Calu3 (cell line): ENCODE measurements around the gene USP13. TPM values are rescaled to one million over a fixed set of nuclear protein-coding genes. Genes with fewer than 3 reads are reported as not detected.

Source experiments
- BruUV-seq: library from RNA; stranded (reverse); fragments of 400-500 nt; replicated peaks from 2 replicates; lab custom pipeline; 2021; lab: Mats Ljungman, UMichigan
- CTCF ChIA-PET: fragments of 300-600 bp; sonication (Branson Sonifier 250); formaldehyde crosslinking; loops from one replicate; lab custom pipeline; 2022; ENCODE audit warnings: antibody characterized with exemption; lab: Charles Lee
- DNase-seq: peaks from one replicate; pipeline ENCODE4 v3.0.0; 2022
- H3K27ac Mint-ChIP-seq: one replicate; pipeline ENCODE4 v1.8.0; 2022; ENCODE audit warnings: mixed read lengths; ENCODE audit not compliant: unreplicated experiment
- H3K27me3 Mint-ChIP-seq: one replicate; pipeline ENCODE4 v1.8.0; 2022; ENCODE audit warnings: mixed read lengths; ENCODE audit not compliant: unreplicated experiment
- H3K36me3 Mint-ChIP-seq: one replicate; pipeline ENCODE4 v1.8.0; 2022; ENCODE audit warnings: mild to moderate bottlenecking, moderate library complexity, mixed read lengths; ENCODE audit not compliant: insufficient read depth, unreplicated experiment
- H3K4me1 Mint-ChIP-seq: one replicate; pipeline ENCODE4 v1.8.0; 2022; ENCODE audit warnings: mild to moderate bottlenecking, low read depth, mixed read lengths; ENCODE audit not compliant: unreplicated experiment
- H3K4me3 Mint-ChIP-seq: one replicate; pipeline ENCODE4 v1.8.0; 2022; ENCODE audit warnings: mild to moderate bottlenecking, low read depth, moderate library complexity, mixed read lengths; ENCODE audit not compliant: unreplicated experiment
- H3K9me3 Mint-ChIP-seq: one replicate; pipeline ENCODE4 v1.8.0; 2022; ENCODE audit warnings: low read depth, mixed read lengths; ENCODE audit not compliant: unreplicated experiment
- intact Hi-C: fragments of 100-400 bp; cut with micrococcal nuclease; formaldehyde crosslinking; loops from one replicate; pipeline ENCODE4 v1.10.0; 2022; ENCODE audit not compliant: unreplicated experiment
- total RNA-seq: library from RNA; stranded (reverse); gene quantifications from 2 replicates; pipeline ENCODE4 v1.2.3, GENCODE V29; 2022
- TF ChIP-seq, protein P1 (sequence below): fragments of 200-600 bp; IDR thresholded peaks from one replicate; pipeline ENCODE4 v1.8.0; 2022; ENCODE audit warnings: antibody characterized with exemption; ENCODE audit not compliant: unreplicated experiment

Gene USP13
- total RNA-seq, 1 experiment from 2014 or later = 29.8 TPM

DNA sequence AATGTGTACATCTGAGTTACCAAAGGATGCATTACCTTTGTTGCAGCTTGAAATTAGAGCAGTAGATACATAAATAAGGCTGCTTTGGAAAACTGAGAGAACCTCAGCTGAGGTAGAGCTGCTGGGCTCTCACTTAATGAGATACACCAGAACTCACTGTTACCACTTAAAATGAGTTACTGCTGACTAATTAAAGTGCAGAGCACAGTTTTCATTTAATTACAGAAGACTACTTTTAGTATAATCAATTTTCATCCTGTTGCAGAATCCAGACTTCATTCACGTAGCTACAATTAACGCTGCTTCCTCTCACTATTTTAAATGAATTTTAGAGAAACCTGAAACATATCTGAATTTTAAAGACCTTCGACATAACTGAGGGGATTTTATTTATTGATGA is 169.5 kb downstream of the USP13 start:
- no peaks in the 10 kb centered on the region for H3K4me1 Mint-ChIP-seq
- CTCF ChIA-PET = interaction anchor here (0.6 kb wide), 1 partner anchor 45 kb away, joined by 3 read pairs; no protein-coding TSS in a partner anchor
- no peaks in the 10 kb centered on the region for H3K36me3 Mint-ChIP-seq
- H3K9me3 Mint-ChIP-seq = no peaks in the 10 kb centered on the region
- no peak overlapping the region for H3K27ac Mint-ChIP-seq
- BruUV-seq = no TSS peak
- intact Hi-C loops = no loop called here
- H3K4me3 Mint-ChIP-seq = no peak overlapping the region
- DNase-seq = no peak
- TF ChIP-seq, protein P1, sequence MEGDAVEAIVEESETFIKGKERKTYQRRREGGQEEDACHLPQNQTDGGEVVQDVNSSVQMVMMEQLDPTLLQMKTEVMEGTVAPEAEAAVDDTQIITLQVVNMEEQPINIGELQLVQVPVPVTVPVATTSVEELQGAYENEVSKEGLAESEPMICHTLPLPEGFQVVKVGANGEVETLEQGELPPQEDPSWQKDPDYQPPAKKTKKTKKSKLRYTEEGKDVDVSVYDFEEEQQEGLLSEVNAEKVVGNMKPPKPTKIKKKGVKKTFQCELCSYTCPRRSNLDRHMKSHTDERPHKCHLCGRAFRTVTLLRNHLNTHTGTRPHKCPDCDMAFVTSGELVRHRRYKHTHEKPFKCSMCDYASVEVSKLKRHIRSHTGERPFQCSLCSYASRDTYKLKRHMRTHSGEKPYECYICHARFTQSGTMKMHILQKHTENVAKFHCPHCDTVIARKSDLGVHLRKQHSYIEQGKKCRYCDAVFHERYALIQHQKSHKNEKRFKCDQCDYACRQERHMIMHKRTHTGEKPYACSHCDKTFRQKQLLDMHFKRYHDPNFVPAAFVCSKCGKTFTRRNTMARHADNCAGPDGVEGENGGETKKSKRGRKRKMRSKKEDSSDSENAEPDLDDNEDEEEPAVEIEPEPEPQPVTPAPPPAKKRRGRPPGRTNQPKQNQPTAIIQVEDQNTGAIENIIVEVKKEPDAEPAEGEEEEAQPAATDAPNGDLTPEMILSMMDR = no peak
- H3K27me3 Mint-ChIP-seq = no peaks in the 10 kb centered on the region

DNA sequence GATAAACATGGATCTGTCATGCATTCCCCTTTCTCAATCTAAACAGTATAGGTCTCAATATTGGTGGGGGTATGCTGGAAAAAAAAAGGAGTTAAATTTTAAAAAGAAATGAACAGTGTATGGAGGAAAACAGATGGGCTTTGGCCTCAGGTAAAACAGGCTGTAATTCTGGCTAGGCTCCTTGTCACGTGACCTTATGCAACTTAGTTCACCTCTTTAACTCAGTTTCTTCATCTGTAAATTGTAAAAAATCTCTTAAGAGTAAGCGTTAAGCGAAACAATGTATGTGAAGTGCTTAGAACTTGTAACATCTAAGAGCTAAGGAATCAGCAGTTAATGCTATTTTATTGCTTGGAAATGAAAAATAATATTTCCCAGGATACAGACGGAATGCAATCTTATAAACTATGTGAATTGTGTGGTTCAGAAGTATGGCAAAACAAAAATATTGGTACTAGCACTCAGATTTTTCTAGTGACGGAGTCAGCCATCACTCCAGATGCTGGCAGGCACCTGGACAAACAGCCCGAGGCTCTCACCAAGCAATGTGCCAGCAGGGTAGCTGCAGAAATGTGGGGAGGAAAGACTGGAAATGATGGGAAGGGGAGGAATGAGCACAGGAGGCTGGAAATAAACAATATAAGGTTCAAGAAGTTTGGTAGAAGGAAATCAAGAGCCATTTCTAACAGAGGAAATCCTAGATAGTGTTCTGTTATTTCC is 172.8 kb downstream of the USP13 start:
- no peaks in the 10 kb centered on the region for H3K9me3 Mint-ChIP-seq
- BruUV-seq = no TSS peak
- H3K27ac Mint-ChIP-seq = no peak overlapping the region
- intact Hi-C loops = no loop called here
- H3K4me1 Mint-ChIP-seq = no peaks in the 10 kb centered on the region
- no peaks in the 10 kb centered on the region for H3K27me3 Mint-ChIP-seq
- no peaks in the 10 kb centered on the region for H3K36me3 Mint-ChIP-seq
- no peak overlapping the region for H3K4me3 Mint-ChIP-seq
- TF ChIP-seq, protein P1 = no peak
- no peak for DNase-seq
- CTCF ChIA-PET = interaction anchor here (0.7 kb wide), 1 partner anchor 742 kb away, joined by 3 read pairs; no protein-coding TSS in a partner anchor

DNA sequence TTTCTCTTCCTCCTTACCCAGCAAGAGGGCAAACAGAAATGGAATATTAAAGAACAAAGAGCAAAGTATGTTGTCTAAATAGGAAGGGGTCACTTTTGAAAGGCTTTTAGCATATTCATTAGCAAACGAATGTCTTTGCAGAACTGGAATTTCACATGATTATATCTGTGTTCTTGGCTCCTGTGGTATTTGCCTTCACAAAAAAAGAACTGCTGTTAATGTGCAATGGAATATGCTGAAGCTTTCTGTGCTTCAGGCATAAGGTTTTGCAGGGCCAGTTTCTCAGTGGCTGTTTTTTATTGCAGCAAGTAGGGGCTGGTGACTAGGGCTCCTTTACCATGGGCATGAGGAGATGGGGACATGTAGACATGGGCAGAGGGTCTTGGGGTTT is 173.4 kb downstream of the USP13 start:
- H3K27ac Mint-ChIP-seq = no peak overlapping the region
- TF ChIP-seq, protein P1 = no peak

DNA sequence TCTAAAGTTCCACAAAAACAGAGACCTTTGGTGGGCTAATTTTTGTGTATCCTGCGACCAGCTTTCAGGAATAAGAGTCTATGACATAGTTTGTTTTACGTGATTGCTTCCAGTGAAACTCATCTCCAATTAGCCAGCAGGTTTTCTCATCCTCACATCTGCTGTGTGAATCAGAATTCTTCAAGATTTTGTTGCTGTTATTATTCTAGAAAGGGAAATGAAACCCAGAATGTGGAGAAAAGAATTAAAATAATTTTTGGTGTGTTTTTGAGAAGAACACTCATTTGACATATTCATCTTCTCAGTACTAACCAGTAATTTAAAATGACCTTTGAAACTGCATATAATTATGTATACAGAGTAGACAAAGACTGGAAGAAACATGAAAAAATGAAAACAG is 175.9 kb downstream of the USP13 start:
- intact Hi-C loops = no loop called here
- no peaks in the 10 kb centered on the region for H3K9me3 Mint-ChIP-seq
- H3K4me1 Mint-ChIP-seq = no peaks in the 10 kb centered on the region
- CTCF ChIA-PET = no interaction called here
- no peak overlapping the region for H3K27ac Mint-ChIP-seq
- H3K4me3 Mint-ChIP-seq = no peak overlapping the region
- H3K36me3 Mint-ChIP-seq = no peaks in the 10 kb centered on the region
- BruUV-seq = no TSS peak
- TF ChIP-seq, protein P1 = no peak
- no peak for DNase-seq
- no peaks in the 10 kb centered on the region for H3K27me3 Mint-ChIP-seq

More for the DNA sequence above, 173.4 kb downstream of the USP13 start:
- Mint-ChIP-seq H3K4me3 (no peak overlapping the region), H3K9me3 (no peaks in the 10 kb centered on the region), H3K4me1 (no peaks in the 10 kb centered on the region), H3K27me3 (no peaks in the 10 kb centered on the region), H3K36me3 (no peaks in the 10 kb centered on the region)
- BruUV-seq = no TSS peak
- intact Hi-C loops = no loop called here
- CTCF ChIA-PET = no interaction called here
- no peak for DNase-seq
